ENCODE measurements around the gene DDX4.
"Not testable (repeated sequence)": the region's sequence is repeated elsewhere in the genome, so short reads cannot be mapped to it uniquely, and the experiment has no call there.

Gene DDX4

GRCh38 chr5:55761721-55762120 is 23.9 kb downstream of the DDX4 start:
- not testable (repeated sequence) for H2AFZ ChIP-seq (ENCODE audit: low read length, unreplicated experiment); H3K27me3 ChIP-seq (ENCODE audit: insufficient read depth, low read length); H3K79me2 ChIP-seq (ENCODE audit: control insufficient read depth, insufficient read depth, low read length, unreplicated experiment); H3K36me3 ChIP-seq (ENCODE audit: insufficient read depth, low read length); H3K27ac ChIP-seq (ENCODE audit: low read depth, low read length); H3K4me3 ChIP-seq (ENCODE audit: low read depth, low read length); H3K4me1 ChIP-seq (ENCODE audit: control insufficient read depth, insufficient read depth, low read length, unreplicated experiment)

- Histone ChIP-seq H3K79me2 (ENCODE audit: control insufficient read depth, insufficient read depth, low read length, unreplicated experiment) (no peaks in the 10 kb centered on the region), H3K27ac (ENCODE audit: low read depth, low read length) (no peak overlapping the region), H3K27me3 (ENCODE audit: insufficient read depth, low read length) (no peaks in the 10 kb centered on the region), H3K4me1 (ENCODE audit: control insufficient read depth, insufficient read depth, low read length, unreplicated experiment) (no peaks in the 10 kb centered on the region), H3K4me3 (ENCODE audit: low read depth, low read length) (no peak overlapping the region), H3K36me3 (ENCODE audit: insufficient read depth, low read length) (no peaks in the 10 kb centered on the region), H2AFZ (ENCODE audit: low read length, unreplicated experiment) (no peak overlapping the region)
Measured at GRCh38 chr5:55763746-55764420, 26.0 kb downstream of the DDX4 start.

GRCh38 chr5:55768279-55768678 is 30.4 kb downstream of the DDX4 start:
- Histone ChIP-seq H3K36me3 (ENCODE audit: insufficient read depth, low read length) (no peaks in the 10 kb centered on the region), H3K4me3 (ENCODE audit: low read depth, low read length) (no peak overlapping the region), H2AFZ (ENCODE audit: low read length, unreplicated experiment) (no peak overlapping the region), H3K4me1 (ENCODE audit: control insufficient read depth, insufficient read depth, low read length, unreplicated experiment) (no peaks in the 10 kb centered on the region), H3K79me2 (ENCODE audit: control insufficient read depth, insufficient read depth, low read length, unreplicated experiment) (no peaks in the 10 kb centered on the region), H3K27ac (ENCODE audit: low read depth, low read length) (no peak overlapping the region), H3K27me3 (ENCODE audit: insufficient read depth, low read length) (no peaks in the 10 kb centered on the region)

GRCh38 chr5:55771175-55771655 is 33.4 kb downstream of the DDX4 start:
- no peak overlapping the region for H3K27ac ChIP-seq (ENCODE audit: low read depth, low read length)

GRCh38 chr5:55773057-55773456 is 35.2 kb downstream of the DDX4 start:
- H3K79me2 ChIP-seq (ENCODE audit: control insufficient read depth, insufficient read depth, low read length, unreplicated experiment): no peaks in the 10 kb centered on the region
- H3K4me3 ChIP-seq (ENCODE audit: low read depth, low read length): no peak overlapping the region
- H3K4me1 ChIP-seq (ENCODE audit: control insufficient read depth, insufficient read depth, low read length, unreplicated experiment): no peaks in the 10 kb centered on the region
- no peak overlapping the region for H2AFZ ChIP-seq (ENCODE audit: low read length, unreplicated experiment)
- H3K27ac ChIP-seq (ENCODE audit: low read depth, low read length): no peak overlapping the region
- no peaks in the 10 kb centered on the region for H3K27me3 ChIP-seq (ENCODE audit: insufficient read depth, low read length)
- H3K36me3 ChIP-seq (ENCODE audit: insufficient read depth, low read length): no peaks in the 10 kb centered on the region

More at GRCh38 chr5:55771175-55771655, 33.4 kb downstream of the DDX4 start:
- Histone ChIP-seq H2AFZ (ENCODE audit: low read length, unreplicated experiment) (no peak overlapping the region), H3K4me3 (ENCODE audit: low read depth, low read length) (no peak overlapping the region), H3K36me3 (ENCODE audit: insufficient read depth, low read length) (no peaks in the 10 kb centered on the region), H3K4me1 (ENCODE audit: control insufficient read depth, insufficient read depth, low read length, unreplicated experiment) (no peaks in the 10 kb centered on the region), H3K79me2 (ENCODE audit: control insufficient read depth, insufficient read depth, low read length, unreplicated experiment) (no peaks in the 10 kb centered on the region), H3K27me3 (ENCODE audit: insufficient read depth, low read length) (no peaks in the 10 kb centered on the region)

- H3K27ac ChIP-seq (ENCODE audit: low read depth, low read length): no peak overlapping the region
- no peaks in the 10 kb centered on the region for H3K79me2 ChIP-seq (ENCODE audit: control insufficient read depth, insufficient read depth, low read length, unreplicated experiment)
- H3K4me3 ChIP-seq (ENCODE audit: low read depth, low read length): no peak overlapping the region
- H2AFZ ChIP-seq (ENCODE audit: low read length, unreplicated experiment): no peak overlapping the region
- H3K4me1 ChIP-seq (ENCODE audit: control insufficient read depth, insufficient read depth, low read length, unreplicated experiment): no peaks in the 10 kb centered on the region
- no peaks in the 10 kb centered on the region for H3K27me3 ChIP-seq (ENCODE audit: insufficient read depth, low read length)
- H3K36me3 ChIP-seq (ENCODE audit: insufficient read depth, low read length): no peaks in the 10 kb centered on the region
Measured at GRCh38 chr5:55777332-55777731, 39.5 kb downstream of the DDX4 start.

GRCh38 chr5:55800924-55801323 is 63.1 kb downstream of the DDX4 start:
- Histone ChIP-seq H3K27ac (ENCODE audit: low read depth, low read length) (no peak overlapping the region), H3K4me3 (ENCODE audit: low read depth, low read length) (no peak overlapping the region), H3K36me3 (ENCODE audit: insufficient read depth, low read length) (no peaks in the 10 kb centered on the region), H3K27me3 (ENCODE audit: insufficient read depth, low read length) (no peaks in the 10 kb centered on the region), H2AFZ (ENCODE audit: low read length, unreplicated experiment) (no peak overlapping the region), H3K4me1 (ENCODE audit: control insufficient read depth, insufficient read depth, low read length, unreplicated experiment) (no peaks in the 10 kb centered on the region), H3K79me2 (ENCODE audit: control insufficient read depth, insufficient read depth, low read length, unreplicated experiment) (no peaks in the 10 kb centered on the region)

GRCh38 chr5:55808814-55809213 is 71.0 kb downstream of the DDX4 start:
- not testable (repeated sequence) for H3K4me1 ChIP-seq (ENCODE audit: control insufficient read depth, insufficient read depth, low read length, unreplicated experiment); H3K36me3 ChIP-seq (ENCODE audit: insufficient read depth, low read length); H3K79me2 ChIP-seq (ENCODE audit: control insufficient read depth, insufficient read depth, low read length, unreplicated experiment); H3K4me3 ChIP-seq (ENCODE audit: low read depth, low read length); H2AFZ ChIP-seq (ENCODE audit: low read length, unreplicated experiment); H3K27ac ChIP-seq (ENCODE audit: low read depth, low read length); H3K27me3 ChIP-seq (ENCODE audit: insufficient read depth, low read length)

- not testable (repeated sequence) for H3K4me3 ChIP-seq (ENCODE audit: low read depth, low read length)
Measured at GRCh38 chr5:55815939-55816338, 78.1 kb downstream of the DDX4 start.

GRCh38 chr5:55816342-55816741 is 78.5 kb downstream of the DDX4 start:
- Histone ChIP-seq H3K4me1 (ENCODE audit: control insufficient read depth, insufficient read depth, low read length, unreplicated experiment) (peaks cover 11% of the 10 kb centered on the region), H3K27ac (ENCODE audit: low read depth, low read length) (no peak overlapping the region), H2AFZ (ENCODE audit: low read length, unreplicated experiment) (no peak overlapping the region), H3K36me3 (ENCODE audit: insufficient read depth, low read length) (no peaks in the 10 kb centered on the region), H3K4me3 (ENCODE audit: low read depth, low read length) (no peak overlapping the region), H3K27me3 (ENCODE audit: insufficient read depth, low read length) (peaks cover under 1% of the 10 kb centered on the region), H3K79me2 (ENCODE audit: control insufficient read depth, insufficient read depth, low read length, unreplicated experiment) (no peaks in the 10 kb centered on the region)

More at GRCh38 chr5:55815939-55816338, 78.1 kb downstream of the DDX4 start:
- not testable (repeated sequence) for H3K79me2 ChIP-seq (ENCODE audit: control insufficient read depth, insufficient read depth, low read length, unreplicated experiment); H3K27ac ChIP-seq (ENCODE audit: low read depth, low read length); H2AFZ ChIP-seq (ENCODE audit: low read length, unreplicated experiment); H3K36me3 ChIP-seq (ENCODE audit: insufficient read depth, low read length); H3K27me3 ChIP-seq (ENCODE audit: insufficient read depth, low read length)
- H3K4me1 ChIP-seq (ENCODE audit: control insufficient read depth, insufficient read depth, low read length, unreplicated experiment): peaks cover 11% of the 10 kb centered on the region

- no peak overlapping the region for H2AFZ ChIP-seq (ENCODE audit: low read length, unreplicated experiment)
- no peak overlapping the region for H3K27ac ChIP-seq (ENCODE audit: low read depth, low read length)
- peaks cover 7% of the 10 kb centered on the region for H3K27me3 ChIP-seq (ENCODE audit: insufficient read depth, low read length)
- no peaks in the 10 kb centered on the region for H3K79me2 ChIP-seq (ENCODE audit: control insufficient read depth, insufficient read depth, low read length, unreplicated experiment)
- peaks cover 11% of the 10 kb centered on the region for H3K4me1 ChIP-seq (ENCODE audit: control insufficient read depth, insufficient read depth, low read length, unreplicated experiment)
- H3K4me3 ChIP-seq (ENCODE audit: low read depth, low read length): no peak overlapping the region
- no peaks in the 10 kb centered on the region for H3K36me3 ChIP-seq (ENCODE audit: insufficient read depth, low read length)
Measured at GRCh38 chr5:55817030-55817429, 79.2 kb downstream of the DDX4 start.

Data from ACC112 (cell line).